Neural progenitor cell (in vitro differentiated cells): ENCODE measurements around the gene GAB2. TPM values are rescaled to one million over a fixed set of nuclear protein-coding genes. Genes with fewer than 3 reads are reported as not detected.

Source experiments
- DNase-seq: peaks from one replicate; pipeline ENCODE4 v3.0.0-alpha.2; 2016; ENCODE audit warnings: low spot score
- H2AFZ ChIP-seq: fragments of 200-600 bp; sonication (generic); replicated peaks from 2 replicates; pipeline ENCODE4 v1.6.1; 2016; ENCODE audit warnings: antibody characterized with exemption
- H3F3A ChIP-seq: fragments of 200-600 bp; sonication (generic); 2 replicates; pipeline ENCODE4 v1.6.1; 2016; ENCODE audit warnings: antibody characterized with exemption, low read depth
- H3K27ac ChIP-seq: fragments of 200-600 bp; sonication (generic); 2 replicates; pipeline ENCODE4 v1.5.1; 2016; ENCODE audit warnings: mild to moderate bottlenecking
- H3K27me3 ChIP-seq: fragments of 200-600 bp; sonication (generic); 2 replicates; pipeline ENCODE4 v1.6.1; 2016; ENCODE audit warnings: mild to moderate bottlenecking, moderate library complexity
- H3K36me3 ChIP-seq: fragments of 200-600 bp; sonication (generic); 2 replicates; pipeline ENCODE4 v1.5.1; 2016
- H3K4me1 ChIP-seq: fragments of 200-600 bp; sonication (generic); 2 replicates; pipeline ENCODE4 v1.6.1; 2016; ENCODE audit warnings: mixed run types
- H3K4me2 ChIP-seq: fragments of 200-600 bp; sonication (generic); 2 replicates; pipeline ENCODE4 v1.6.1; 2016
- H3K4me3 ChIP-seq: fragments of 200-600 bp; sonication (generic); 2 replicates; pipeline ENCODE4 v1.5.1; 2016
- H3K79me2 ChIP-seq: fragments of 200-600 bp; sonication (generic); 2 replicates; pipeline ENCODE4 v1.6.1; 2016; ENCODE audit warnings: low read depth
- H3K9ac ChIP-seq: fragments of 200-600 bp; sonication (generic); 2 replicates; pipeline ENCODE4 v1.6.1; 2016
- H3K9me3 ChIP-seq: fragments of 200-600 bp; sonication (generic); 2 replicates; pipeline ENCODE4 v1.5.1; 2016; ENCODE audit warnings: low read depth
- H4K20me1 ChIP-seq: fragments of 200-600 bp; sonication (generic); 2 replicates; pipeline ENCODE4 v1.6.1; 2016; ENCODE audit warnings: low read depth
- H3K27ac Mint-ChIP-seq: 3 replicates; pipeline ENCODE4 v1.8.0; 2021; ENCODE audit warnings: mixed read lengths
- H3K27me3 Mint-ChIP-seq: 2 replicates; pipeline ENCODE4 v1.8.0; 2022; ENCODE audit warnings: low read depth, mild to moderate bottlenecking, inconsistent platforms, moderate library complexity, mixed read lengths; ENCODE audit not compliant: insufficient read depth
- H3K36me3 Mint-ChIP-seq: 3 replicates; pipeline ENCODE4 v1.8.0; 2021; ENCODE audit warnings: mixed read lengths
- H3K4me1 Mint-ChIP-seq: 3 replicates; pipeline ENCODE4 v1.8.0; 2021; ENCODE audit warnings: mixed read lengths
- H3K4me3 Mint-ChIP-seq: 3 replicates; pipeline ENCODE4 v1.8.0; 2021; ENCODE audit warnings: mild to moderate bottlenecking, moderate library complexity, mixed read lengths
- H3K9me3 Mint-ChIP-seq: 3 replicates; pipeline ENCODE4 v1.8.0; 2020; ENCODE audit warnings: mixed read lengths
- CTCF ChIP-seq: fragments of 200-600 bp; sonication (generic); IDR thresholded peaks from 2 replicates; pipeline ENCODE4 v1.5.1; 2017; ENCODE audit warnings: antibody characterized with exemption, mild to moderate bottlenecking
- EZH2 ChIP-seq: fragments of 200-600 bp; sonication (generic); IDR thresholded peaks from 2 replicates; pipeline ENCODE4 v1.6.1; 2017; ENCODE audit warnings: antibody characterized with exemption, mild to moderate bottlenecking, moderate library complexity
- EZH2phosphoT487 ChIP-seq: fragments of 200-600 bp; sonication (generic); IDR thresholded peaks from 2 replicates; pipeline ENCODE4 v1.6.1; 2017; ENCODE audit warnings: antibody characterized with exemption
- total RNA-seq: library from RNA; depleted of rRNA; stranded (reverse); fragments of >200 nt; gene quantifications from 2 replicates; pipeline ENCODE4 v1.2.3, GENCODE V29; 2015; ENCODE audit warnings: low replicate concordance

Gene GAB2
- total RNA-seq, 1 donor from 2014 or later: 11.1 TPM

- TF ChIP-seq EZH2 (no peak), EZH2phosphoT487 (no peak), CTCF (no peak)
- Histone ChIP-seq H3K4me3 (no peak overlapping the region), H3K36me3 (no peaks in the 10 kb centered on the region), H3K27me3 (no peaks in the 10 kb centered on the region), H3K79me2 (no peaks in the 10 kb centered on the region), H4K20me1 (no peaks in the 10 kb centered on the region), H3K4me2 (no peak overlapping the region), H3K27ac (no peak overlapping the region), H3K9ac (no peak overlapping the region), H3K4me1 (no peaks in the 10 kb centered on the region), H3F3A (no peaks in the 10 kb centered on the region), H3K9me3 (no peaks in the 10 kb centered on the region), H2AFZ (no peak overlapping the region)
- Mint-ChIP-seq H3K9me3 (no peaks in the 10 kb centered on the region), H3K36me3 (peaks cover 13% of the 10 kb centered on the region), H3K4me3 (no peak overlapping the region), H3K27me3 (no peaks in the 10 kb centered on the region), H3K27ac (no peak overlapping the region), H3K4me1 (no peaks in the 10 kb centered on the region)
- no peak for DNase-seq
Observed at GRCh38 chr11:78438298-78438975, 20.8 kb upstream of the GAB2 start.

- H3K9me3 Mint-ChIP-seq: no peaks in the 10 kb centered on the region
- Histone ChIP-seq H3K27me3 (no peaks in the 10 kb centered on the region), H3K9me3 (no peaks in the 10 kb centered on the region), H3K9ac (no peak overlapping the region), H2AFZ (no peak overlapping the region), H4K20me1 (no peaks in the 10 kb centered on the region), H3F3A (no peaks in the 10 kb centered on the region), H3K36me3 (no peaks in the 10 kb centered on the region), H3K4me2 (no peak overlapping the region), H3K79me2 (no peaks in the 10 kb centered on the region), H3K4me1 (no peaks in the 10 kb centered on the region), H3K27ac (no peak overlapping the region), H3K4me3 (no peak overlapping the region)
- no peaks in the 10 kb centered on the region for H3K4me1 Mint-ChIP-seq
- TF ChIP-seq EZH2 (no peak), CTCF (no peak), EZH2phosphoT487 (no peak)
- peaks cover 2% of the 10 kb centered on the region for H3K27me3 Mint-ChIP-seq
- no peak for DNase-seq
- peaks cover 4% of the 10 kb centered on the region for H3K36me3 Mint-ChIP-seq
- no peak overlapping the region for H3K27ac Mint-ChIP-seq
- H3K4me3 Mint-ChIP-seq: no peak overlapping the region
Observed at GRCh38 chr11:78432956-78433355, 15.3 kb upstream of the GAB2 start.

- DNase-seq: peak; percentile 52
Observed at GRCh38 chr11:78432058-78432515, 14.5 kb upstream of the GAB2 start.

More at GRCh38 chr11:78432058-78432515, 14.5 kb upstream of the GAB2 start:
- Histone ChIP-seq H3K4me1 (no peaks in the 10 kb centered on the region), H3F3A (no peaks in the 10 kb centered on the region), H3K27ac (no peak overlapping the region), H3K36me3 (no peaks in the 10 kb centered on the region), H3K9ac (no peak overlapping the region), H3K79me2 (no peaks in the 10 kb centered on the region), H3K4me3 (no peak overlapping the region), H4K20me1 (no peaks in the 10 kb centered on the region), H3K27me3 (no peaks in the 10 kb centered on the region), H3K9me3 (no peaks in the 10 kb centered on the region), H2AFZ (no peak overlapping the region), H3K4me2 (no peak overlapping the region)
- no peaks in the 10 kb centered on the region for H3K9me3 Mint-ChIP-seq
- TF ChIP-seq CTCF: peak; percentile 65
- TF ChIP-seq EZH2phosphoT487: no peak
- TF ChIP-seq EZH2: no peak
- H3K4me1 Mint-ChIP-seq: no peaks in the 10 kb centered on the region
- no peak overlapping the region for H3K27ac Mint-ChIP-seq
- H3K27me3 Mint-ChIP-seq: peaks cover 2% of the 10 kb centered on the region
- no peak overlapping the region for H3K4me3 Mint-ChIP-seq
- peaks cover under 1% of the 10 kb centered on the region for H3K36me3 Mint-ChIP-seq
